SK-N-SH treated with all-trans-retinoic acid at 6 μM for 48 hours (cell line): ENCODE measurements around the gene CLMN.

Experiments used
- CREB5 ChIP-seq: fragments of 250-450 bp; sonication (Bioruptor Pico); IDR thresholded peaks from 2 replicates; pipeline ENCODE4 v1.5.1; 2020; ENCODE audit warnings: low read depth, mild to moderate bottlenecking, moderate library complexity
- ESRRG ChIP-seq: fragments of 250-450 bp; sonication (Bioruptor Pico); IDR thresholded peaks from 2 replicates; pipeline ENCODE4 v1.6.1; 2021; ENCODE audit warnings: mild to moderate bottlenecking
- ISL1 ChIP-seq: fragments of 250-450 bp; sonication (Bioruptor Pico); IDR thresholded peaks from 2 replicates; pipeline ENCODE4 v2.1.2; 2022; ENCODE audit warnings: mild to moderate bottlenecking, moderate library complexity
- PATZ1 ChIP-seq: fragments of 250-450 bp; sonication (Bioruptor Pico); IDR thresholded peaks from 2 replicates; pipeline ENCODE4 v1.8.0; 2020; ENCODE audit warnings: mild to moderate bottlenecking, moderate library complexity, borderline replicate concordance
- POU6F1 ChIP-seq: fragments of 250-450 bp; sonication (Bioruptor Pico); IDR thresholded peaks from 2 replicates; pipeline ENCODE4 v1.8.0; 2021; ENCODE audit warnings: low read depth, mild to moderate bottlenecking, moderate library complexity, borderline replicate concordance
- TSHZ2 ChIP-seq: fragments of 250-450 bp; sonication (Bioruptor Pico); IDR thresholded peaks from 2 replicates; pipeline ENCODE4 v1.5.0; 2020; ENCODE audit warnings: mild to moderate bottlenecking, moderate library complexity
- ZFP30 ChIP-seq: fragments of 450-650 bp; formaldehyde crosslinking; IDR thresholded peaks from 2 replicates; pipeline ENCODE4 v1.5.0; 2022; ENCODE audit warnings: mild to moderate bottlenecking, moderate library complexity
- ZNF565 ChIP-seq: fragments of 450-650 bp; formaldehyde crosslinking; conservative IDR thresholded peaks from 2 replicates; pipeline ENCODE4 v1.5.0; 2020; ENCODE audit warnings: low read depth, mild to moderate bottlenecking, moderate library complexity

- TF ChIP-seq ISL1 (CRISPR knock-in tag) (no peak), CREB5 (CRISPR knock-in tag) (no peak), PATZ1 (CRISPR knock-in tag) (no peak), TSHZ2 (no peak), ZNF565 (no peak), ESRRG (no peak), POU6F1 (CRISPR knock-in tag) (no peak), ZFP30 (CRISPR knock-in tag) (no peak)
Observed at GRCh38 chr14:95281560-95282176, 38.0 kb downstream of the CLMN start.
